ENCODE results near the gene RASSF10. TPM values are rescaled to one million over a fixed set of nuclear protein-coding genes. Genes with fewer than 3 reads are reported as not detected.

Gene RASSF10
- total RNA-seq, 1 donor from 2014 or later: 6.4 TPM

GRCh38 chr11:13035711-13036110, 26.6 kb downstream of the RASSF10 start:
- Mint-ChIP-seq H3K9me3 (no peaks in the 10 kb centered on the region), H3K4me1 (no peaks in the 10 kb centered on the region), H3K36me3 (ENCODE audit: low read depth) (no peaks in the 10 kb centered on the region), H3K4me3 (no peak overlapping the region), H3K27ac (ENCODE audit: unreplicated experiment) (no peak overlapping the region), H3K27me3 (ENCODE audit: low read depth) (peaks cover 3% of the 10 kb centered on the region)
- no peak for TF ChIP-seq CTCF (conservative IDR thresholded peaks at IDR 0.05)
- DNase-seq (ENCODE audit: low read depth, low spot score): no peak

GRCh38 chr11:13036235-13036634, 27.1 kb downstream of the RASSF10 start:
- no peak for DNase-seq (ENCODE audit: low read depth, low spot score)
- TF ChIP-seq CTCF (conservative IDR thresholded peaks at IDR 0.05): no peak
- no peaks in the 10 kb centered on the region for H3K9me3 Mint-ChIP-seq
- H3K27ac Mint-ChIP-seq (ENCODE audit: unreplicated experiment): no peak overlapping the region
- no peaks in the 10 kb centered on the region for H3K36me3 Mint-ChIP-seq (ENCODE audit: low read depth)
- H3K4me3 Mint-ChIP-seq: no peak overlapping the region
- peaks cover 4% of the 10 kb centered on the region for H3K4me1 Mint-ChIP-seq
- H3K27me3 Mint-ChIP-seq (ENCODE audit: low read depth): peaks cover 3% of the 10 kb centered on the region

GRCh38 chr11:13038366-13038765, 29.2 kb downstream of the RASSF10 start:
- Mint-ChIP-seq H3K36me3 (ENCODE audit: low read depth) (no peaks in the 10 kb centered on the region), H3K9me3 (no peaks in the 10 kb centered on the region)
- TF ChIP-seq CTCF (conservative IDR thresholded peaks at IDR 0.05): no peak

GRCh38 chr11:13039126-13039525, 30.0 kb downstream of the RASSF10 start:
- Mint-ChIP-seq H3K4me1 (peaks cover 14% of the 10 kb centered on the region), H3K36me3 (ENCODE audit: low read depth) (no peaks in the 10 kb centered on the region), H3K9me3 (no peaks in the 10 kb centered on the region), H3K27me3 (ENCODE audit: low read depth) (peaks cover 3% of the 10 kb centered on the region), H3K27ac (ENCODE audit: unreplicated experiment) (peak overlapping the region; percentile 68), H3K4me3 (no peak overlapping the region)
- DNase-seq (ENCODE audit: low read depth, low spot score): no peak
- no peak for TF ChIP-seq CTCF (conservative IDR thresholded peaks at IDR 0.05)

More at GRCh38 chr11:13038366-13038765, 29.2 kb downstream of the RASSF10 start:
- Mint-ChIP-seq H3K27me3 (ENCODE audit: low read depth) (peaks cover 3% of the 10 kb centered on the region), H3K4me3 (no peak overlapping the region), H3K4me1 (peaks cover 14% of the 10 kb centered on the region), H3K27ac (ENCODE audit: unreplicated experiment) (no peak overlapping the region)
- DNase-seq (ENCODE audit: low read depth, low spot score): no peak

- Mint-ChIP-seq H3K27ac (ENCODE audit: unreplicated experiment) (no peak overlapping the region), H3K4me1 (peaks cover 14% of the 10 kb centered on the region), H3K9me3 (no peaks in the 10 kb centered on the region), H3K36me3 (ENCODE audit: low read depth) (no peaks in the 10 kb centered on the region), H3K4me3 (no peak overlapping the region), H3K27me3 (ENCODE audit: low read depth) (peaks cover 3% of the 10 kb centered on the region)
- TF ChIP-seq CTCF (conservative IDR thresholded peaks at IDR 0.05): no peak
- no peak for DNase-seq (ENCODE audit: low read depth, low spot score)
Measured at GRCh38 chr11:13040969-13041561, 31.9 kb downstream of the RASSF10 start.

Measured in neural crest cell (in vitro differentiated cells).